NAMALWA (cell line): ENCODE measurements around the gene RCE1.

Experiments used
- DNase-seq: peaks from one replicate; pipeline ENCODE4 v3.0.0-alpha.2; 2015; ENCODE audit warnings: low spot score

RCE1 gene

GRCh38 chr11:66857234-66857926 lies 14.1 kb downstream of the RCE1 start:
- no peak for DNase-seq

- no peak for DNase-seq
These were observed 14.6 kb downstream of the RCE1 start for GRCh38 chr11:66857927-66858185.

DNA sequence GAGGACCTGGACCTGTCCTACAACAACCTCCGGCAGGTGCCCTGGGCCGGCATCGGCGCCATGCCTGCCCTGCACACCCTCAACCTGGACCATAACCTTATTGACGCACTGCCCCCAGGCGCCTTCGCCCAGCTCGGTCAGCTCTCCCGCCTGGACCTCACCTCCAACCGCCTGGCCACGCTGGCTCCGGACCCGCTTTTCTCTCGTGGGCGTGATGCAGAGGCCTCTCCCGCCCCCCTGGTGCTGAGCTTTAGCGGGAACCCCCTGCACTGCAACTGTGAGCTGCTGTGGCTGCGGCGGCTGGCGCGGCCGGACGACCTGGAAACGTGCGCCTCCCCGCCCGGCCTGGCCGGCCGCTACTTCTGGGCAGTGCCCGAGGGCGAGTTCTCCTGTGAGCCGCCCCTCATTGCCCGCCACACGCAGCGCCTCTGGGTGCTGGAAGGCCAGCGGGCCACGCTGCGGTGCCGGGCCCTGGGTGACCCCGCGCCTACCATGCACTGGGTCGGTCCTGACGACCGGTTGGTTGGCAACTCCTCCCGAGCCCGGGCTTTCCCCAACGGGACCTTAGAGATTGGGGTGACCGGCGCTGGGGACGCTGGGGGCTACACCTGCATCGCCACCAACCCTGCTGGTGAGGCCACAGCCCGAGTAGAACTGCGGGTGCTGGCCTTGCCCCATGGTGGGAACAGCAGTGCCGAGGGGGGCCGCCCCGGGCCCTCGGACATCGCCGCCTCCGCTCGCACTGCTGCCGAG lies 15.1 kb downstream of the RCE1 start:
- no peak for DNase-seq

- DNase-seq: no peak
These were observed 15.9 kb downstream of the RCE1 start for GRCh38 chr11:66858939-66859685.

DNA sequence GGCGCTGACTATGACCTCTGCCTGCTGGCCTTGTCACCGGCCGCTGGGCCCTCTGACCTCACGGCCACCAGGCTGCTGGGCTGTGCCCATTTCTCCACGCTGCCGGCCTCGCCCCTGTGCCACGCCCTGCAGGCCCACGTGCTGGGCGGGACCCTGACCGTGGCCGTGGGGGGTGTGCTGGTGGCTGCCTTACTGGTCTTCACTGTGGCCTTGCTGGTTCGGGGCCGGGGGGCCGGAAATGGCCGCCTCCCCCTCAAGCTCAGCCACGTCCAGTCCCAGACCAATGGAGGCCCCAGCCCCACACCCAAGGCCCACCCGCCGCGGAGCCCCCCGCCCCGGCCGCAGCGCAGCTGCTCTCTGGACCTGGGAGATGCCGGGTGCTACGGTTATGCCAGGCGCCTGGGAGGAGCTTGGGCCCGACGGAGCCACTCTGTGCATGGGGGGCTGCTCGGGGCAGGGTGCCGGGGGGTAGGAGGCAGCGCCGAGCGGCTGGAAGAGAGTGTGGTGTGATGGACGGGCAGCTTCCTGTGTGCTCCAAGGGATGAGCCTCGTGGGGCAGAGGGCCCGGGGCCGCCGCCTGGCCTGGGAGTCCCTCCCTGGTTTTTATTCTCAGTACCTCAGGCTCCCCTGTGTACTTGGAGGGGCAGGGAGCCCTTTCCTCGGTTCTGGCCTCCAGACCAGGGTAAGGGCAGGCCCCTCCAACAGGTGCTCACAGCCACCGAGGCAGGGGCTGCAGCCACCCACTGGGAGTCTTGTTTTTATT lies 16.6 kb downstream of the RCE1 start:
- no peak for DNase-seq

DNA sequence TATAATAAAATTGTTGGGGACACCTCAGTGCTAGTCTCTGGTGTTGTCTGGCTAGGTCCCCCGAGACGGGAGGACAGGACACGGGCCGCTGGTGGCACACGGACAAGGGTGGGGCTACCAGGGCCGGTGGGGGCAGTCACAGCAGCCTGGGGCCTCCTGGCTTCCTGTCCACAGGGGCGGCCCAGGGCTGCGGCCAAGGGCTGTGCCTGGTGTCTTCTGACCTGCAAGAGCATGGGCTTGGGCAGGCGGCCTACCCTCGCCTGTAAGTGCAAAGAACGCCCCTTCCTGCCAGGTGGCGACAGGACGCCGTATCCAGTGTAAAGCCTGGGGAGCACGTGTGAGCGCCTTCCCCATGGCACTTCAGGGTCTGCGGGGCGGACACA lies 17.2 kb downstream of the RCE1 start:
- DNase-seq: no peak

- no peak for DNase-seq
These were observed 18.0 kb downstream of the RCE1 start for GRCh38 chr11:66861038-66861773.

DNA sequence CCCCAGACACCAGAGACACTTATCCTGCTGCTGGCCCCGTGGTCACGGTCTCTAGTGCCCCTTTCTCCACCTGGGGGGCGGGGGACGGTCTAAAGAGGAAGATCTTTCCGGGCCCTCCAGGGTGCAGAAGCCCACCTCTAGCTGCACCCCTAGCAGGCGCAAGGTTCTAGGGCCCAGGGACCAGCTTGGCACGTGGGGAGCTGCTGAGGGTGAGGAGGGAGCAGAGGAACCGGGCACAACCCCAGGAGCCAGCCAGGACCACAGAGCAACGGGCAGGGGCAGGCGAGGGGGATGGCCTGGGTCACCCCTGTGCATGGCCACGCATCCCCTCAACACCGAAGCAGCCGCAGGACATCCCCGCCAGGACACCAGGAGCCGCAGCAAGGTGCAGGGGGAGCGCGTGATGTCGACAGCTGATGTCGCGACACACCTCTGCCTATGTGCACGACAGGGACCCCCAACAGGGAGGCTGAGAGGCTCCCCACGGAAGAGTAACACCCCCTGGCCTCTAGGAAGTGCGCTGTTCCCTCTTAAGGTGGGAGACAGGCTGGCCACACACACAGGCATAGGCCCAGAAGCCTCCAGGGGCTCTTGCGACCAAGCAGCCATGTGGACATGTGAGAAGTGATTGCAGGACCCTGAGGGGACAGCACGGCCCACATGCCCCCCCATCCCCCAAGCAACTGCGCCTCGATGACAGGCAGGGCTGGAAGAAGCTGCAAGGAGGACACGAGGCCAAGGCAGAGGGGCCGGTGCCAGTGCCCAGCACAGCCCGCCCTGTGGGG lies 18.7 kb downstream of the RCE1 start:
- no peak for DNase-seq

DNA sequence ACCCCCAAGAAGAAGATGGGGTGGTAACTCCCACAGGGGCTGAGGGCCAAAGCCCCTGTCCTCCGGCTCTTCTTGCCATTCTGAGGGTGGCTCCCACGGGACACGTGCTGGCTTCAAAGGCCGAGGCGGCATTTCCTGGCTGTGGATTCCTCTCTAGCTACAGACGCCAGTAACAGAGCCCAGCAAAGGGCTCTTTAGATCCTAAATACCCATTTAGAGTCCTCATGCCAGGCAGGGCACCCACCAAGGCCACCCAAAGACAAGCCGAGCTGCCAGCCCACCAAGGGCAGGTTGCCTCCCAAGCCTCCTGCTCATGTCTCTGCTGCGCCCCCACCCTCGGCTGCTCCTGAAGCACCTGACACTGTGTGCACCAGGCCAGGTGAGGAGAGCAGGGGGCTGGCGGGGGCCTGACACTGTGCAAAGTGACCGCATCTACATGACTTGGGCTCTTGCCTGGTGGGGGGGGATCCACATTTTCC lies 19.4 kb downstream of the RCE1 start:
- no peak for DNase-seq

DNA sequence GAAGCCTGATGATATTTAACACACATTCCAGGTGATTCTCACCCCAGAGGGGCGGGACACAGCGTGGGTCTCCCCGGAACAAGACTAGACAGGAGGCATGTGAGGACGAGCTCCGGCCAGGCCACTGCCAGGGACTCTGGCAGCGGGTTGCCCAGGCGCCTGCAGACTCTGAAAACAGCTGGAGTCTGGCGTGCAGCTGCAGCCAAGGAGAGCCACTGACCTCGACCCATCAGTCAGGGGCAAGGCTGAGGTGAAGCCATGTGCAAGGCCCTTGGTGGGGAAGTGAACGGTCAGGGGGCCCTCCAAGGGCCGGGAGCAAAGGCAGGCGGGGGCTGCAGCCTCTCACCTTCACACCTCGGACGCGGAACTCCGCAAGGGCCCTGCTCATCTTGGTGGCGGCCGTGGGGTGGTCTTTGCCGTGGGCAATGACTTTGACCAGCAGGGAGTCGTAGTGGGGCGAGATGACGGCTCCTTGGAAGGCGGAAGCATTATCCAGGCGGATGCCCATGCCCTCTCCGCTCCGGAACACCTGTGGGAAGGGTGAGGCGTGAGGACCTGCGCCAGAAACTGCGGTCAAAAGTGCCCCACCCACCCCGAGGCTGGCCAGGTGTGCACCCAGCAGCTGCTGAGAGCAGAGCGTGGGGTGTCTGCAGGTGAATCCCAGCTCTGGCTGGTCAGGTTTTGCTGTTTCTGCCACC lies 20.3 kb downstream of the RCE1 start:
- no peak for DNase-seq

- DNase-seq: no peak
These were observed 21.1 kb downstream of the RCE1 start for GRCh38 chr11:66864172-66864901.

DNA sequence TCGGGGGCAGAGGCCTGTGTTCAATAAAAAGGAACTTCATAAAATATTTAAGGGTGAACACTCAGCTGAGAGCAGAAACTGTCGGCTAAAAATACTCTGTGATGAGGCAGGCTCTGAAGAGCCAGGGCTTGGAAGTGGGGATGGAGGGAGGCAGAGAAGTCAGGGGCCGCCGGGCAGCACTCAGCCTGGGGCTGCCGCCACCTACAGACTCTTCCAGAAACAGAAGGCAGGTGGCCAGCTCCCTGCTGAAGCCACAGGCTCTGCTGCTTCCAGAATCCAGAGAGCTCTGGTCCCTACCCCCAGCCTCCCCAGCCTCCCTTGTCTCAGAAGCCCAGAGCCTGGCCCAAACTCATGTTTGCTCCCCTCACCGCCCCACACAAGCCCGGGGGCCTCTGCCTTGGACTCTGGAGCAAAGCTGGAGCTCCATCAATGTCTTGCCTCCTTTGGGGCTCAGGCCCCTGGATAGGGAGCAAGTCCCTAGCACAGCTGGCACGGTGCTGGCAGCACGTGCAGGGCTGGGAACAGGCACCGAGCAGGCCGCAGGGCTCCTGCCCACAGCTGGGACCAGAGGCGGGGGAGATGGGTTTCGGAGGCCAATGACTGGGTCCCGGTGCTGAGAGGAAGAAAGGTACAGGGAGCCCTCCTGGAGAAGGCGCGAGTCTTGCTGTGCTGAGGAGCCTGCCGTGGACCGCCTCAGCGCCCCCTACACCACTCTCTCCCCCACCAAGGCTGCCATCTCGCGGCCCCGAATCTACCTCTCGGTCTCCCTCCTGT lies 21.9 kb downstream of the RCE1 start:
- DNase-seq: no peak

DNA sequence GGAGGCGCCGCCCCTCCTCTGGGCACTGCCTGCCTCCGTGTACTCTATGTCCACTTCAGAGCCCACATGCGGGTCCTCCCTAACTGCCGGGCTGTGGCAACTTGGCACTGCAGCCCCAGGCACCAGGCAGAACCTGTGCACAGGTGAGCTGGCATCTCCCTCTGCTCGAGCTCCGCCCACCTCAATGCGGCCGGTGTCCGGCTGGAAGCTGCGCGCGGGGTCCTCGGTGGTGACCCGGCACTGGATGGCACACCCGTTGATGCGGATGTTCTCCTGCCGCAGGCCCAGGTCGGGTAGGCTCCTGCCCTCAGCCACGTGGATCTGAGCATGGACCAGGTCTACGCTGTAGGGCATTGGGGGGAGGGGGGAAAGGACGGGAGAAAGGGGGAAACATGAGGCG lies 22.8 kb downstream of the RCE1 start:
- DNase-seq: no peak

GRCh38 chr11:66866511-66866986 lies 23.3 kb downstream of the RCE1 start:
- DNase-seq: no peak

GRCh38 chr11:66867425-66868040 lies 24.3 kb downstream of the RCE1 start:
- DNase-seq: peak; percentile 46

GRCh38 chr11:66868082-66868725 lies 25.0 kb downstream of the RCE1 start:
- no peak for DNase-seq

GRCh38 chr11:66868726-66869566 lies 25.7 kb downstream of the RCE1 start:
- peak; percentile 93 for DNase-seq
